Measurements from ENCODE around the gene MAML3. TPM values are rescaled to one million over a fixed set of nuclear protein-coding genes. Genes with fewer than 3 reads are reported as not detected.

Gene MAML3
- total RNA-seq, 1 experiment from 2014 or later: 20.8 TPM

DNA sequence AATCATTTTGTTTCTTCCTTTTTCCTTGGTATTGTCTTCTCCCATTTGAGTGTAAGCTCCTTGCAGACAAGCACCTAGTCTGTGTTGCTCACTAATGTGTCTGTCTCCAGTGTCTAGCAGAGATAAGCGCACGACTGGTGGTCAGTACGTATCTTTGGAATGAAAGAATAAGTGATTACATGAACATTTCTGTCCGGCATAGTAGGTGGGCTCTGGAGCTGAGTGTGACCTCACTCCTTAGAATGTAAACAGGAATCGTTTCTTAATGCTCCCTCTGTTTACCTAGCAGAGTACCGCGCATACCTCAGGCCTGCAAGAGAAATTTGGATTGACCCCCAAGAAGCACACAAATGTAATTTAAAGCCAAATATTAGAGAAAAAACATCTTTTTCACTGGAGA is 235.4 kb downstream of the MAML3 start:
- Histone ChIP-seq H3K9ac (ENCODE audit: low read length) (no peak overlapping the region), H2AFZ (ENCODE audit: low read length) (no peak overlapping the region), H4K20me1 (ENCODE audit: insufficient read depth, low read depth, low read length) (peaks cover 6% of the 10 kb centered on the region; the same call in 1 of the 2 replicates), H3K9me2 (replicated peaks; ENCODE audit: insufficient read depth, low read length) (no peaks in the 10 kb centered on the region), H3K4me2 (ENCODE audit: low read depth, low read length, poor library complexity, severe bottlenecking) (no peak overlapping the region), H3K79me2 (ENCODE audit: low read length) (peaks cover 58% of the 10 kb centered on the region), H3K4me1 (ENCODE audit: low read length) (peaks cover 57% of the 10 kb centered on the region), H3K36me3 (ENCODE audit: insufficient read depth, low read length) (no peaks in the 10 kb centered on the region), H3K27me3 (ENCODE audit: low read length) (no peaks in the 10 kb centered on the region), H3K27ac (ENCODE audit: low read length) (no peak overlapping the region), H3K9me3 (ENCODE audit: low read length) (no peaks in the 10 kb centered on the region), H3K4me3 (ENCODE audit: low read length) (no peak overlapping the region)
- DNase-seq: no peak

- Histone ChIP-seq H3K9me3 (ENCODE audit: low read length) (no peaks in the 10 kb centered on the region), H3K4me2 (ENCODE audit: low read depth, low read length, poor library complexity, severe bottlenecking) (no peak overlapping the region), H3K27ac (ENCODE audit: low read length) (no peak overlapping the region), H3K79me2 (ENCODE audit: low read length) (peaks cover 57% of the 10 kb centered on the region), H4K20me1 (ENCODE audit: insufficient read depth, low read depth, low read length) (peaks cover 6% of the 10 kb centered on the region; the same call in 1 of the 2 replicates), H3K27me3 (ENCODE audit: low read length) (no peaks in the 10 kb centered on the region), H3K4me1 (ENCODE audit: low read length) (peaks cover 53% of the 10 kb centered on the region), H3K9me2 (replicated peaks; ENCODE audit: insufficient read depth, low read length) (no peaks in the 10 kb centered on the region), H3K9ac (ENCODE audit: low read length) (no peak overlapping the region), H3K36me3 (ENCODE audit: insufficient read depth, low read length) (no peaks in the 10 kb centered on the region), H2AFZ (ENCODE audit: low read length) (no peak overlapping the region), H3K4me3 (ENCODE audit: low read length) (no peak overlapping the region)
- DNase-seq: no peak
Observed at GRCh38 chr4:139917896-139918295, 236.1 kb downstream of the MAML3 start.

DNA sequence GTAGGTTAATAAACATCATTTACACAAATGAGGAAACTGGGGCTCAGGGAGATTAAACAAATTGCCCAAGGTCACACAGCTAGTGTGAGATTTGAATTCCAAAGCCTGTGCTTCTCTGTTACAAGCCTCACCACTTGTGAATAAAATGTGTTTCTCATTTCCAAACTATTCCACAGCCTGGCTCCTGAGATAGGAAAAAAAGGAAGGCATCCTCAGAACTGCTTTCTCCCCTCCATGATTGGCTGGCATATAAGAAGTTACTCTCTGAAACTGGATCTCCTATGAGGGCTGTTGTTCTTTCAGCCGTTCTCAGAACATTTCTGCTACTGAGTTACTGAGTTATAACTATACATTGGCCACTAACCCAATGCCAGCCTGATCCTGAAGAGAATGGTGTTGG is 237.9 kb downstream of the MAML3 start:
- peaks cover 6% of the 10 kb centered on the region; the same call in 1 of the 2 replicates for H4K20me1 ChIP-seq (ENCODE audit: insufficient read depth, low read depth, low read length)
- H3K36me3 ChIP-seq (ENCODE audit: insufficient read depth, low read length): no peaks in the 10 kb centered on the region
- H3K4me1 ChIP-seq (ENCODE audit: low read length): peaks cover 36% of the 10 kb centered on the region
- H3K9ac ChIP-seq (ENCODE audit: low read length): no peak overlapping the region
- H3K79me2 ChIP-seq (ENCODE audit: low read length): peaks cover 42% of the 10 kb centered on the region
- H3K27ac ChIP-seq (ENCODE audit: low read length): no peak overlapping the region
- no peak overlapping the region for H2AFZ ChIP-seq (ENCODE audit: low read length)
- DNase-seq: no peak
- H3K4me3 ChIP-seq (ENCODE audit: low read length): no peak overlapping the region
- H3K9me2 ChIP-seq (replicated peaks; ENCODE audit: insufficient read depth, low read length): no peaks in the 10 kb centered on the region
- no peak overlapping the region for H3K4me2 ChIP-seq (ENCODE audit: low read depth, low read length, poor library complexity, severe bottlenecking)
- H3K9me3 ChIP-seq (ENCODE audit: low read length): no peaks in the 10 kb centered on the region
- H3K27me3 ChIP-seq (ENCODE audit: low read length): no peaks in the 10 kb centered on the region

DNA sequence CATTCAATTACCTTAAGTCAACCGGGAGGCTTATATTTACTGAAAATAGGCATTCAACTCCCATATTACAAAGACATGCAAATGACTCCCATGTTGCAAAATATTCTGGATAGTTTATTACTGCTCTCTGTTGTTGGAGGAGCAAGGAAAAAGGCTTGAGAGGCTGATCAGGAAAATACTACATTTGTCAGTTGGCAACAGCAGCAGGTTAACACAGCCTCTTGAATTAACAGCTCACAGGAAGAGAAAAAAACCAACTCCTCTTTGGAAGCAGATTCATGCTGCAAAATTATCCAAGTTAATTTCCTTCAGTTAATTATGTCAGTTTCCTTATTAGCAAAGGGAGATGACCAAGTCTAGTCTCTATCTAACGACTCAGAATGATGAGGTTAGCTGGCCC is 238.9 kb downstream of the MAML3 start:
- H3K36me3 ChIP-seq (ENCODE audit: insufficient read depth, low read length): no peaks in the 10 kb centered on the region
- H3K9me3 ChIP-seq (ENCODE audit: low read length): no peaks in the 10 kb centered on the region
- peaks cover 38% of the 10 kb centered on the region for H3K79me2 ChIP-seq (ENCODE audit: low read length)
- H3K9ac ChIP-seq (ENCODE audit: low read length): no peak overlapping the region
- no peak for DNase-seq
- no peak overlapping the region for H3K27ac ChIP-seq (ENCODE audit: low read length)
- no peak overlapping the region for H3K4me3 ChIP-seq (ENCODE audit: low read length)
- no peak overlapping the region for H3K4me2 ChIP-seq (ENCODE audit: low read depth, low read length, poor library complexity, severe bottlenecking)
- H3K27me3 ChIP-seq (ENCODE audit: low read length): no peaks in the 10 kb centered on the region
- H4K20me1 ChIP-seq (ENCODE audit: insufficient read depth, low read depth, low read length): peaks cover 6% of the 10 kb centered on the region; the same call in 1 of the 2 replicates
- peaks cover 26% of the 10 kb centered on the region for H3K4me1 ChIP-seq (ENCODE audit: low read length)
- H3K9me2 ChIP-seq (replicated peaks; ENCODE audit: insufficient read depth, low read length): no peaks in the 10 kb centered on the region
- no peak overlapping the region for H2AFZ ChIP-seq (ENCODE audit: low read length)

GRCh38 chr4:139913995-139914598 is 239.9 kb downstream of the MAML3 start:
- Histone ChIP-seq H2AFZ (ENCODE audit: low read length) (no peak overlapping the region), H3K4me2 (ENCODE audit: low read depth, low read length, poor library complexity, severe bottlenecking) (no peak overlapping the region), H3K4me3 (ENCODE audit: low read length) (no peak overlapping the region), H3K4me1 (ENCODE audit: low read length) (peaks cover 24% of the 10 kb centered on the region), H3K79me2 (ENCODE audit: low read length) (peaks cover 37% of the 10 kb centered on the region), H4K20me1 (ENCODE audit: insufficient read depth, low read depth, low read length) (peaks cover 6% of the 10 kb centered on the region; the same call in 1 of the 2 replicates), H3K36me3 (ENCODE audit: insufficient read depth, low read length) (no peaks in the 10 kb centered on the region), H3K9me2 (replicated peaks; ENCODE audit: insufficient read depth, low read length) (no peaks in the 10 kb centered on the region), H3K27me3 (ENCODE audit: low read length) (no peaks in the 10 kb centered on the region), H3K9ac (ENCODE audit: low read length) (no peak overlapping the region), H3K27ac (ENCODE audit: low read length) (no peak overlapping the region), H3K9me3 (ENCODE audit: low read length) (no peaks in the 10 kb centered on the region)
- DNase-seq: no peak

- Histone ChIP-seq H3K9me2 (replicated peaks; ENCODE audit: insufficient read depth, low read length) (no peaks in the 10 kb centered on the region), H2AFZ (ENCODE audit: low read length) (no peak overlapping the region), H3K4me1 (ENCODE audit: low read length) (peaks cover 29% of the 10 kb centered on the region), H3K79me2 (ENCODE audit: low read length) (peaks cover 40% of the 10 kb centered on the region), H3K4me2 (ENCODE audit: low read depth, low read length, poor library complexity, severe bottlenecking) (no peak overlapping the region), H3K27ac (ENCODE audit: low read length) (no peak overlapping the region), H4K20me1 (ENCODE audit: insufficient read depth, low read depth, low read length) (peaks cover 6% of the 10 kb centered on the region; the same call in 1 of the 2 replicates), H3K36me3 (ENCODE audit: insufficient read depth, low read length) (no peaks in the 10 kb centered on the region), H3K9ac (ENCODE audit: low read length) (no peak overlapping the region), H3K27me3 (ENCODE audit: low read length) (no peaks in the 10 kb centered on the region), H3K9me3 (ENCODE audit: low read length) (no peaks in the 10 kb centered on the region), H3K4me3 (ENCODE audit: low read length) (no peak overlapping the region)
- no peak for DNase-seq
Observed at GRCh38 chr4:139913398-139913990, 240.5 kb downstream of the MAML3 start.

DNA sequence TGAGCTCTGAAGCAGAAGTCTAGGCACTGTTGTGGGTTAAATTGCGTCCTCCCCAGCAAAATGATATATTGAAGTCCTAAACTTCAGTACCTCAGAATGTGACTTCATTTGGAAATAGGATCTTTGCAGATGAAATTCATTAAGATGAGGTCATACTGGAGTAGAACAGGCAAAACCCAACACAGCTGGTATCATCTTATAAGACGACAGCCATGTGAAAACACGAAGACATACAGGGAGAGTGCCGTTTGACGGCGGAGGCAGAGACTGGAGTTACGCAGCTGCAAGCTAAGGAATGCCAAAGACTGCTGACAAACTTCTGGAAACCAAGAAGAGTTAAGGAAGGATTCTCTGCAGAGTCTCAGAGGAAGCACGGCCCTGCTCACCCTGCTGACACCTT is 241.5 kb downstream of the MAML3 start:
- no peaks in the 10 kb centered on the region for H3K9me2 ChIP-seq (replicated peaks; ENCODE audit: insufficient read depth, low read length)
- no peak overlapping the region for H3K4me3 ChIP-seq (ENCODE audit: low read length)
- no peaks in the 10 kb centered on the region for H3K36me3 ChIP-seq (ENCODE audit: insufficient read depth, low read length)
- no peak overlapping the region for H2AFZ ChIP-seq (ENCODE audit: low read length)
- no peaks in the 10 kb centered on the region for H3K9me3 ChIP-seq (ENCODE audit: low read length)
- no peak overlapping the region for H3K27ac ChIP-seq (ENCODE audit: low read length)
- H3K4me1 ChIP-seq (ENCODE audit: low read length): peaks cover 34% of the 10 kb centered on the region
- no peak overlapping the region for H3K9ac ChIP-seq (ENCODE audit: low read length)
- peaks cover 6% of the 10 kb centered on the region; the same call in 1 of the 2 replicates for H4K20me1 ChIP-seq (ENCODE audit: insufficient read depth, low read depth, low read length)
- H3K79me2 ChIP-seq (ENCODE audit: low read length): peaks cover 48% of the 10 kb centered on the region
- no peak overlapping the region for H3K4me2 ChIP-seq (ENCODE audit: low read depth, low read length, poor library complexity, severe bottlenecking)
- no peaks in the 10 kb centered on the region for H3K27me3 ChIP-seq (ENCODE audit: low read length)
- DNase-seq: no peak

GRCh38 chr4:139910106-139910505 is 243.9 kb downstream of the MAML3 start:
- Histone ChIP-seq H3K9me2 (replicated peaks; ENCODE audit: insufficient read depth, low read length) (no peaks in the 10 kb centered on the region), H3K27ac (ENCODE audit: low read length) (no peak overlapping the region), H3K9ac (ENCODE audit: low read length) (no peak overlapping the region), H3K4me2 (ENCODE audit: low read depth, low read length, poor library complexity, severe bottlenecking) (no peak overlapping the region), H3K79me2 (ENCODE audit: low read length) (peaks cover 44% of the 10 kb centered on the region), H3K36me3 (ENCODE audit: insufficient read depth, low read length) (no peaks in the 10 kb centered on the region), H3K9me3 (ENCODE audit: low read length) (no peaks in the 10 kb centered on the region), H4K20me1 (ENCODE audit: insufficient read depth, low read depth, low read length) (no peaks in the 10 kb centered on the region), H3K4me1 (ENCODE audit: low read length) (peaks cover 30% of the 10 kb centered on the region), H3K27me3 (ENCODE audit: low read length) (no peaks in the 10 kb centered on the region), H3K4me3 (ENCODE audit: low read length) (no peak overlapping the region), H2AFZ (ENCODE audit: low read length) (no peak overlapping the region)
- no peak for DNase-seq

Data from Karpas-422 (cell line).